HEK293T (cell line): ENCODE data around the gene LMO7.

Source experiments
- FOXM1 ChIP-seq: fragments of 450-650 bp; IDR thresholded peaks from 2 replicates; pipeline ENCODE4 v1.6.1; 2017; ENCODE audit warnings: mild to moderate bottlenecking, borderline replicate concordance
- L3MBTL2 ChIP-seq: fragments of 450-650 bp; conservative IDR thresholded peaks from 2 replicates; pipeline ENCODE4 v1.6.1; 2016; ENCODE audit warnings: mild to moderate bottlenecking
- SP1 ChIP-seq: fragments of 450-650 bp; IDR thresholded peaks from 2 replicates; pipeline ENCODE4 v1.6.1; 2017
- TARDBP ChIP-seq: fragments of 450-650 bp; IDR thresholded peaks from 2 replicates; pipeline ENCODE4 v1.6.1; 2016

- no peak for TF ChIP-seq FOXM1
- no peak for TF ChIP-seq L3MBTL2
- TF ChIP-seq TARDBP = no peak
- no peak for TF ChIP-seq SP1
These were observed 67.6 kb downstream of the LMO7 start for GRCh38 chr13:75703769-75704168.
